ENCODE results near the gene PCK1.

Gene PCK1

GRCh38 chr20:57566803-57567459 lies 6.0 kb downstream of the PCK1 start:
- H3K27me3 ChIP-seq (ENCODE audit: control insufficient read depth, insufficient read depth, low read length): peaks cover 12% of the 10 kb centered on the region
- no peaks in the 10 kb centered on the region for H3K36me3 ChIP-seq (ENCODE audit: control insufficient read depth, insufficient read depth, low read length)
- H3K9me3 ChIP-seq (ENCODE audit: control insufficient read depth, low read length): no peaks in the 10 kb centered on the region
- no peak overlapping the region for H3K9ac ChIP-seq (ENCODE audit: low read length)
- no peaks in the 10 kb centered on the region for H3K4me1 ChIP-seq (ENCODE audit: control insufficient read depth, insufficient read depth, low read length)
- H3K4me3 ChIP-seq (ENCODE audit: low read length): no peak overlapping the region

GRCh38 chr20:57567471-57568079 lies 6.7 kb downstream of the PCK1 start:
- no peaks in the 10 kb centered on the region for H3K9me3 ChIP-seq (ENCODE audit: control insufficient read depth, low read length)
- H3K9ac ChIP-seq (ENCODE audit: low read length): no peak overlapping the region
- no peaks in the 10 kb centered on the region for H3K4me1 ChIP-seq (ENCODE audit: control insufficient read depth, insufficient read depth, low read length)
- no peaks in the 10 kb centered on the region for H3K36me3 ChIP-seq (ENCODE audit: control insufficient read depth, insufficient read depth, low read length)
- no peak overlapping the region for H3K4me3 ChIP-seq (ENCODE audit: low read length)
- peaks cover 12% of the 10 kb centered on the region for H3K27me3 ChIP-seq (ENCODE audit: control insufficient read depth, insufficient read depth, low read length)

DNA sequence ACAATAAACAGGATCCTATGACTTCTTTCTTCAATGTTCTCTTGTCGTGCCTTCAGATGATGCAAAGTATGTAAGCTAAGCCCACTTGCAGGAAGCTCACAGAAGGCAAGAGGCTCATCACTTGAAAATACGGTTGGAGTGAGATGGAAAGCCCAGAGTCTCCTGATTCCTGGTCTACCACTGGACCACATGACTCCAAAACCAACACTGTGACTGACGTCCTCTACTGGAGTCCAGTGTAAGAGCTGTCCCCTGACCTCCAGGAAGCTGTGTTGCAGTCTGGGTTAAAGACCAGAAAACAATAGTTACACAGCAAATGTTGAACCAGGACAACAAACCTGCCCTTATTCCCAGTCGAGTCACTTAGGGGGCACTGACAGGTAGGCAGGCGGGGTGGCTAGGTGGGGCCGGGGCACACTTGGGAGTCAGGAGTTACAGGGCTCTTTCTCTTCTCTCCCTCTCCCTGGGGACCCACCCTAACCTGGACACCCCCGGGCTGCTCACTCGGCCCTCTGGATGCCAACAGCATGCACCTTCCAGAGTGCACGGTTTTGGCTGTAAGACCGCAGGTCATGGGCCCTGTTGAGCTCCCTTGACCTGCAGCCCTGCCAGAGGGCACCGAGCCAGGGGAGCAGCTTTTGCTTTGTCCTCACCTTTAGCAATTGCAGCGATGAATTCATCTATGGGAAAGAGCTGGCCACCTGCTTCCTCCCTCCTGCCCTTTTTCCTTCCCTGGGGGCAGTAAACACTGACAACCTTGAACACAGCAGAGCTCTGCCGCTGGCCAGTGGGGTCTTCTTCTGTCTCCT lies 7.4 kb downstream of the PCK1 start:
- Histone ChIP-seq H3K27me3 (ENCODE audit: control insufficient read depth, insufficient read depth, low read length) (peaks cover 12% of the 10 kb centered on the region), H3K9ac (ENCODE audit: low read length) (no peak overlapping the region), H3K9me3 (ENCODE audit: control insufficient read depth, low read length) (no peaks in the 10 kb centered on the region), H3K36me3 (ENCODE audit: control insufficient read depth, insufficient read depth, low read length) (no peaks in the 10 kb centered on the region), H3K4me1 (ENCODE audit: control insufficient read depth, insufficient read depth, low read length) (no peaks in the 10 kb centered on the region), H3K4me3 (ENCODE audit: low read length) (no peak overlapping the region)

DNA sequence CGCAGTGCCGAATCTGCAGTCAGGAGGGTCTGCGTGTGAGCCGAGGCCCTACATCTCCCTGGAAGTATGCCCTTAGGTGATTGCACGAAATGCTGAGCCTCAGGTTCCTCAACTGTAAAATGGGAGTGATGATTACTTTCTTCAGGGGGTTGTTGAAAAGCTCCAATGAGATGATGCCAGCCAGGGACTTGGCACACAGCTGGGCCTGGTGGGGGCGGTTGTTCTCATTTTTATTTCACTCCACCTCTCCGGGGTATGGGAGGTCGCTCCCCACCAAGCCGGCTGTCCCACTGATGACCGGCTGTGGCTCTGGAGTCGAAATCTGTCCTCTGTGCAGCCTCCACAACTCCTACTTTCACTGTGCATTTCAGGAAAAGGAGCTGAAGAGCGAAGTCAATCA lies 8.1 kb downstream of the PCK1 start:
- H3K4me1 ChIP-seq (ENCODE audit: control insufficient read depth, insufficient read depth, low read length): no peaks in the 10 kb centered on the region
- no peak overlapping the region for H3K9ac ChIP-seq (ENCODE audit: low read length)
- no peaks in the 10 kb centered on the region for H3K36me3 ChIP-seq (ENCODE audit: control insufficient read depth, insufficient read depth, low read length)
- H3K27me3 ChIP-seq (ENCODE audit: control insufficient read depth, insufficient read depth, low read length): peaks cover 12% of the 10 kb centered on the region
- H3K4me3 ChIP-seq (ENCODE audit: low read length): no peak overlapping the region
- no peaks in the 10 kb centered on the region for H3K9me3 ChIP-seq (ENCODE audit: control insufficient read depth, low read length)

GRCh38 chr20:57570145-57570850 lies 9.4 kb downstream of the PCK1 start:
- peaks cover 23% of the 10 kb centered on the region for H3K27me3 ChIP-seq (ENCODE audit: control insufficient read depth, insufficient read depth, low read length)
- no peaks in the 10 kb centered on the region for H3K36me3 ChIP-seq (ENCODE audit: control insufficient read depth, insufficient read depth, low read length)
- H3K4me3 ChIP-seq (ENCODE audit: low read length): no peak overlapping the region
- H3K4me1 ChIP-seq (ENCODE audit: control insufficient read depth, insufficient read depth, low read length): no peaks in the 10 kb centered on the region
- H3K9me3 ChIP-seq (ENCODE audit: control insufficient read depth, low read length): no peaks in the 10 kb centered on the region
- H3K9ac ChIP-seq (ENCODE audit: low read length): no peak overlapping the region

GRCh38 chr20:57570920-57571319 lies 10.0 kb downstream of the PCK1 start:
- H3K4me1 ChIP-seq (ENCODE audit: control insufficient read depth, insufficient read depth, low read length): no peaks in the 10 kb centered on the region
- peaks cover 29% of the 10 kb centered on the region for H3K27me3 ChIP-seq (ENCODE audit: control insufficient read depth, insufficient read depth, low read length)
- no peak overlapping the region for H3K4me3 ChIP-seq (ENCODE audit: low read length)
- H3K36me3 ChIP-seq (ENCODE audit: control insufficient read depth, insufficient read depth, low read length): no peaks in the 10 kb centered on the region
- no peak overlapping the region for H3K9ac ChIP-seq (ENCODE audit: low read length)
- no peaks in the 10 kb centered on the region for H3K9me3 ChIP-seq (ENCODE audit: control insufficient read depth, low read length)

GRCh38 chr20:57571782-57572416 lies 11.0 kb downstream of the PCK1 start:
- Histone ChIP-seq H3K4me3 (ENCODE audit: low read length) (no peak overlapping the region), H3K27me3 (ENCODE audit: control insufficient read depth, insufficient read depth, low read length) (peaks cover 30% of the 10 kb centered on the region)

DNA sequence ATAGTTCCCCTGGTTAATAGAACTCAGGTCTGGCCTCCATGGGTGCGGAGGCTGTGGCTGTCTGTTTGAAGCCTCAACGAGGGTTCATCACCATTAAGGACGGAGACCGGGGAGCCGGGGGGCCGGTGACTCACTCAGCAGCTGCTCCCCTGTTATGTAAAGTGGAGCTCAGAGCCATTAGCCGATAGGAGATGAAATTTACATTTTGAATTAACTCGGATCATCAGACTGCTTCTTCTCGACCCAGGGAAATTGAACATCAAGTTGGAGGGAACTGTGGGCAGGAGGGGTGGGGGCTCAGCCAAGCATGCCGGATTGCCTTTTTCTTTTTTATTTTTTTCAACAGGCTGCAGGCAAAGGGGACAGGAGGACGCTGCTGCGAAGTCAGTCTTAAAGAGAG lies 12.3 kb downstream of the PCK1 start:
- Histone ChIP-seq H3K9ac (ENCODE audit: low read length) (no peak overlapping the region), H3K4me3 (ENCODE audit: low read length) (no peak overlapping the region), H3K9me3 (ENCODE audit: control insufficient read depth, low read length) (no peaks in the 10 kb centered on the region), H3K27me3 (ENCODE audit: control insufficient read depth, insufficient read depth, low read length) (peaks cover 31% of the 10 kb centered on the region), H3K36me3 (ENCODE audit: control insufficient read depth, insufficient read depth, low read length) (no peaks in the 10 kb centered on the region), H3K4me1 (ENCODE audit: control insufficient read depth, insufficient read depth, low read length) (no peaks in the 10 kb centered on the region)

More at GRCh38 chr20:57571782-57572416, 11.0 kb downstream of the PCK1 start:
- H3K9ac ChIP-seq (ENCODE audit: low read length): no peak overlapping the region
- H3K36me3 ChIP-seq (ENCODE audit: control insufficient read depth, insufficient read depth, low read length): no peaks in the 10 kb centered on the region
- H3K4me1 ChIP-seq (ENCODE audit: control insufficient read depth, insufficient read depth, low read length): no peaks in the 10 kb centered on the region
- H3K9me3 ChIP-seq (ENCODE audit: control insufficient read depth, low read length): no peaks in the 10 kb centered on the region

- Histone ChIP-seq H3K36me3 (ENCODE audit: control insufficient read depth, insufficient read depth, low read length) (no peaks in the 10 kb centered on the region), H3K4me1 (ENCODE audit: control insufficient read depth, insufficient read depth, low read length) (no peaks in the 10 kb centered on the region), H3K9me3 (ENCODE audit: control insufficient read depth, low read length) (no peaks in the 10 kb centered on the region), H3K9ac (ENCODE audit: low read length) (no peak overlapping the region), H3K27me3 (ENCODE audit: control insufficient read depth, insufficient read depth, low read length) (peaks cover 34% of the 10 kb centered on the region), H3K4me3 (ENCODE audit: low read length) (no peak overlapping the region)
Observed at GRCh38 chr20:57573894-57574293, 13.0 kb downstream of the PCK1 start.

DNA sequence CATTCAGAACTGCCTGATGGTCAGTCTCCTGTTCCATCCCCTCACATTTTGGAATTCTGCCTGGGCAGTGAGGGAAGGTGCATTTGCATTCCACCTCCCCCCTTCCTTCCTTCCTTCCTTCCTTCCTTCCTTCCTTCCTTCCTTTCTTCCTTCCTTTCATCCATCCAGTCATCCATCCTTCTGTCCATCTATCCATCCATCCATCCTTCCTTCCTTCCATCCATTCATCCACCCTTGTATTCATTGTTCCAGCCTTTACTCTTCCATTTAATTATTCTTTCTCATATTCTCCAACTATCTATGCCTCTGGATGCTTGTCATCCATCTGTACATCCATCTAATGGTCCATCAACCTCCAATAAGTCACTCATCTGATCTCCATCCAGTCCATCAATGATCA lies 14.0 kb downstream of the PCK1 start:
- H3K9ac ChIP-seq (ENCODE audit: low read length): no peak overlapping the region
- peaks cover 45% of the 10 kb centered on the region for H3K27me3 ChIP-seq (ENCODE audit: control insufficient read depth, insufficient read depth, low read length)
- H3K9me3 ChIP-seq (ENCODE audit: control insufficient read depth, low read length): no peaks in the 10 kb centered on the region
- H3K4me1 ChIP-seq (ENCODE audit: control insufficient read depth, insufficient read depth, low read length): no peaks in the 10 kb centered on the region
- H3K4me3 ChIP-seq (ENCODE audit: low read length): no peak overlapping the region
- H3K36me3 ChIP-seq (ENCODE audit: control insufficient read depth, insufficient read depth, low read length): no peaks in the 10 kb centered on the region

DNA sequence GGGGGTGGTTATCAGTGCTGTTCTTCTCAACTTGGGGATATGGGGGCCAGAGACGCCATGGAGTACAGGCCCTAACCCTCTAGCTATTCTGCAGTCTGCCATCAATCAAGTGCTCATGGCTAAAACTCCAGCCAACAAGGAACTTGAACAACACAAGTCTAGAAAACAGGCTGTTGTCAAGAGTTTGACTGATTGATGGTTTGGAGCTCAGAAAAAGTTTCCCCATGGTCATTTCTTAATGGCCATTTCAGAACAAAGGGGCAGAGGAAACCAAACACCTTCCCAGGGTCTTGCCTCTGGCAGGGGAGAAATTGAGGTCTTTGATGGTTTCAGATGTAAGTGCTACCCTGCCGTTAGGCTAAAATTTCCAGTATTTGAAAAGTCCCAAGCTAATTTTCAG lies 15.1 kb downstream of the PCK1 start:
- Histone ChIP-seq H3K36me3 (ENCODE audit: control insufficient read depth, insufficient read depth, low read length) (no peaks in the 10 kb centered on the region), H3K4me1 (ENCODE audit: control insufficient read depth, insufficient read depth, low read length) (no peaks in the 10 kb centered on the region), H3K27me3 (ENCODE audit: control insufficient read depth, insufficient read depth, low read length) (peaks cover 55% of the 10 kb centered on the region), H3K9me3 (ENCODE audit: control insufficient read depth, low read length) (no peaks in the 10 kb centered on the region), H3K4me3 (ENCODE audit: low read length) (no peak overlapping the region), H3K9ac (ENCODE audit: low read length) (no peak overlapping the region)
